ENCODE data around the gene HIGD1C. TPM values are rescaled to one million over a fixed set of nuclear protein-coding genes. Genes with fewer than 3 reads are reported as not detected.
A peak's percentile ranks its signal among the peaks of the same experiment; 100 is the strongest.
"Not testable (repeated sequence)": the region's sequence is repeated elsewhere in the genome, so short reads cannot be mapped to it uniquely, and the experiment has no call there.

Gene HIGD1C
- not detected for total RNA-seq
- not detected for polyA plus RNA-seq

- no peak for FAIRE-seq
- H3K9me3 ChIP-seq: no peaks in the 10 kb centered on the region
- H3K4me3 ChIP-seq: no peak within 1 kb of the TSS
- WGBS, 2 donors: 91% methylated on average over 19 of the region's 19 CpGs
- no peak for DNase-seq
- no peaks in the 10 kb centered on the region for H3K27me3 ChIP-seq
- ATAC-seq: no peak
- TF ChIP-seq CTCF (IDR thresholded peaks at IDR 0.05): no peak
- intact Hi-C loops (cut with DNase I): no loop called here
- H3K4me1 ChIP-seq: no peaks in the 10 kb centered on the region
- no peaks in the 10 kb centered on the region for H3K36me3 ChIP-seq
- H3K27ac ChIP-seq: no peak within 1 kb of the TSS
Measured at GRCh38 chr12:50952510-50952909, at the start of gene HIGD1C. HIGD1C (plus strand) TSS chr12:50952544; CDS start chr12:50953999, 1,455 bp downstream.

- H3K36me3 ChIP-seq; H3K27ac ChIP-seq; intact Hi-C loops (cut with DNase I); H3K4me3 ChIP-seq; FAIRE-seq; H3K9me3 ChIP-seq; H3K4me1 ChIP-seq; H3K27me3 ChIP-seq: not testable (repeated sequence)
- 27 to 28% methylated on average over 5 of the region's 5 CpGs for WGBS, 2 donors
- peak in 1 of 6 donors; percentile 26 for DNase-seq
- peak in 1 of 4 donors; percentile 52 for ATAC-seq
Measured at GRCh38 chr12:50908479-50908878, 43.9 kb upstream of the HIGD1C start.

- H3K27ac ChIP-seq; H3K4me1 ChIP-seq; ATAC-seq; H3K9me3 ChIP-seq; H3K27me3 ChIP-seq; FAIRE-seq; DNase-seq; H3K4me3 ChIP-seq; H3K36me3 ChIP-seq; intact Hi-C loops (cut with DNase I): not testable (repeated sequence)
- WGBS, 2 donors: 73 to 80% methylated on average over 6 of the region's 6 CpGs
Measured at GRCh38 chr12:50912361-50912760, 40.0 kb upstream of the HIGD1C start.

GRCh38 chr12:50913224-50913623 lies 39.1 kb upstream of the HIGD1C start:
- no peak for ATAC-seq
- H3K27ac ChIP-seq: no peak overlapping the region
- no peaks in the 10 kb centered on the region for H3K4me1 ChIP-seq
- no peak for FAIRE-seq
- H3K4me3 ChIP-seq: no peak overlapping the region
- 90 to 91% methylated on average over 2 of the region's 2 CpGs for WGBS, 2 donors
- intact Hi-C loops (cut with DNase I): no loop called here
- H3K27me3 ChIP-seq: no peaks in the 10 kb centered on the region
- DNase-seq: no peak
- H3K36me3 ChIP-seq: no peaks in the 10 kb centered on the region
- no peak for TF ChIP-seq CTCF (IDR thresholded peaks at IDR 0.05)
- no peaks in the 10 kb centered on the region for H3K9me3 ChIP-seq

GRCh38 chr12:50914872-50915484 lies 37.4 kb upstream of the HIGD1C start:
- no peaks in the 10 kb centered on the region for H3K9me3 ChIP-seq
- no peak for FAIRE-seq
- no peaks in the 10 kb centered on the region for H3K36me3 ChIP-seq
- intact Hi-C loops (cut with DNase I): no loop called here
- WGBS, 2 donors: 78 to 96% methylated on average over 6 of the region's 6 CpGs
- no peaks in the 10 kb centered on the region for H3K27me3 ChIP-seq
- ATAC-seq: no peak
- no peak overlapping the region for H3K4me3 ChIP-seq
- H3K27ac ChIP-seq: no peak overlapping the region
- H3K4me1 ChIP-seq: no peaks in the 10 kb centered on the region
- no peak for TF ChIP-seq CTCF (IDR thresholded peaks at IDR 0.05)
- no peak for DNase-seq

GRCh38 chr12:50916292-50916691 lies 36.1 kb upstream of the HIGD1C start:
- TF ChIP-seq CTCF (IDR thresholded peaks at IDR 0.05): no peak
- Histone ChIP-seq H3K4me3 (no peak overlapping the region), H3K4me1 (no peaks in the 10 kb centered on the region), H3K9me3 (no peaks in the 10 kb centered on the region), H3K27ac (no peak overlapping the region), H3K36me3 (no peaks in the 10 kb centered on the region), H3K27me3 (no peaks in the 10 kb centered on the region)
- ATAC-seq: no peak
- intact Hi-C loops (cut with DNase I): no loop called here
- no peak for DNase-seq
- FAIRE-seq: no peak
- 73 to 87% methylated on average over 3 of the region's 3 CpGs for WGBS, 2 donors
